ENCODE measurements around the gene DEK. TPM values are rescaled to one million over a fixed set of nuclear protein-coding genes. Genes with fewer than 3 reads are reported as not detected.
A peak's percentile ranks its signal among the peaks of the same experiment; 100 is the strongest.
"Not testable (repeated sequence)": the region's sequence is repeated elsewhere in the genome, so short reads cannot be mapped to it uniquely, and the experiment has no call there.

DEK gene, protein sequence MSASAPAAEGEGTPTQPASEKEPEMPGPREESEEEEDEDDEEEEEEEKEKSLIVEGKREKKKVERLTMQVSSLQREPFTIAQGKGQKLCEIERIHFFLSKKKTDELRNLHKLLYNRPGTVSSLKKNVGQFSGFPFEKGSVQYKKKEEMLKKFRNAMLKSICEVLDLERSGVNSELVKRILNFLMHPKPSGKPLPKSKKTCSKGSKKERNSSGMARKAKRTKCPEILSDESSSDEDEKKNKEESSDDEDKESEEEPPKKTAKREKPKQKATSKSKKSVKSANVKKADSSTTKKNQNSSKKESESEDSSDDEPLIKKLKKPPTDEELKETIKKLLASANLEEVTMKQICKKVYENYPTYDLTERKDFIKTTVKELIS
- polyA plus RNA-seq (ENCODE audit: low read depth in 6 of 6): 10 to 100 TPM; 32.5 to 61.2 (median 52.2) TPM

DNA sequence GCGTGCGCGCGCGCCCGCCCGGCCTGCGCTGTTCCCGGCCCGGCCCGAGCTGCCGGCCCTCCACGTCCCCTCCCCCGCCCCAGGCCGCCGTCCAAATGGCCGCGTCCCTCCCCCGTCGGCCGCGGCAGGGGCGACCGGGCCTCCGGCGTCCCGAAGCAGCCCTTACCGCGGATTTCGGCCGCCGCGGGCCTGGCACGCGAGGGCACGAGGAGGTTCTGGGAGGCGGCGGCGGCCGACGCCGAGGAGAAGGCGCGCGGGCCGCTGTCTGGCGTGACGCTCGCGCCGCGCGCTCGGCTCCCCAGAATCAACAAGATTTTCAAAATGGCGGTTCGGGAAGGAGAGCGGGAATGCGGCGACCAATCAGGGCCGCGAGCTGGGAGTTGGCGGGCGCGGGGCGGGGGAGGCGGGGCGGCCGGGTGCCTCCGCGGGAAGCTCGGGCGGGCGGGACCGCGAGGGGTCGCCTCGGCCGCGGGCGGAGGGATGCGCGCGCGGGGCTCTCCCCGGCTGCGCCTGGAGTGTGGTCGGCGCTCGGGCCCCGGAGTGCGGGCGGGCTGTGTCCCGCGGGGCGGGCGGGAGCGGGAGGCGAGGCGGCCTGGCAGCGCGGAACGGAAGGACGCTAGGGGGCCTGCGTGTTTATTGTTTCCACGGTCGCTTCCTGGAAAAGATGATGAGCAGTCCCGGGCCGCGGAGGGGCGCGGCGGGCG is at the start of gene DEK:
Gene DEK (minus strand): TSS at position 312 of the 704 bp plus-strand sequence. CDS start 543 bp downstream, outside the sequence.
- ATAC-seq (ENCODE audit: low read depth in 2 of 2) (peak; percentile 61 to 67), DNase-seq (peak; percentile 67)
- no peaks in the 10 kb centered on the region for H3K9me3 Mint-ChIP-seq
- H3K4me3 Mint-ChIP-seq: peak within 1 kb of the TSS; percentile 92 to 98 (median 97)
- H3K36me3 Mint-ChIP-seq: no peaks in the 10 kb centered on the region
- H3K4me1 Mint-ChIP-seq: peaks cover 38 to 50% (median 49%) of the 10 kb centered on the region in 3 donors
- peak within 1 kb of the TSS; percentile 92 to 97 (median 96) for H3K27ac Mint-ChIP-seq
- no peaks in the 10 kb centered on the region for H3K27me3 Mint-ChIP-seq

DNA sequence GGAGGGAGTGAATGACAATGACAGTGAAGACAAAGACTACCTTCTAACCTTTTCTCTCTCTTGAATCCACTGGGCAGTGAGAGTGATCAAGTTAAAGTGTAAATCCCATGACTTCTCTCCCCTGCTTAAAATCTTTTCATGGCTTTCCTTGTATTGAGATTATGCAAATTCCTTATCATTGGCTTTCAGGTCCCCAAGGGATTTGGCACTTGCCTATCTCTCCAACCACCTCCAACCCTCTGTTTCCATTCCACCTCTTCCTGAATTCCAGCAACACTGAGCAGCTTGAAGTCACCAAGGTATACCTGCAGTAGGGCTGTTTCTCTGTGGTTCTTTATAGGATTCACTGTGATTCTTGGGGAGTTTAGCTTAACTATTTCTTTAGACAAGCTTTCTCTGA is 48.0 kb upstream of the DEK start:
- H3K27me3 Mint-ChIP-seq: peaks cover 0 to 12% (median 7%) of the 10 kb centered on the region in 3 donors
- no peak overlapping the region for H3K4me3 Mint-ChIP-seq
- DNase-seq (no peak), ATAC-seq (ENCODE audit: low read depth in 2 of 2) (no peak)
- no peaks in the 10 kb centered on the region for H3K4me1 Mint-ChIP-seq
- peaks cover 0 to 7% (median 3%) of the 10 kb centered on the region in 7 donors for H3K9me3 Mint-ChIP-seq
- peak overlapping the region in 1 of 6 donors; percentile 6 for H3K27ac Mint-ChIP-seq
- peaks cover 0 to 10% of the 10 kb centered on the region in 2 donors for H3K36me3 Mint-ChIP-seq

DNA sequence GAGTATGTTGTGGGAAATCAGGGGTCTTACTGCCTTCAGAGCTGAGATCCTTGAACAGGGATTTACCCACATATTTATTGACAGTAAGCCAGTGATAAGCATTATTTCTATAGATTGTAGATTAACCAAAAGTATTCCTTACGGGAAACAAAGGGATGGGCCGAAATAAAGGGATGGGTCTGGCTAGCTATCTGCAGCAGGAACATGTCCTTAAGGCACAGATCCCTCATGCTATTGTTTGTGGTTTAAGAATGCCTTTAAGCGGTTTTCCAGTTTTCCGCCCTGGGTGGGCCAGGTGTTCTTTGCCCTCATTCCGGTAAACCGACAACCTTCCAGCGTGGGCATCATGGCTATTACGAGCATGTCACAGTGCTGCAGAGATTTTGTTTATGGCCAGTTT is 45.7 kb upstream of the DEK start:
- Mint-ChIP-seq H3K27me3 (peaks cover 0 to 12% (median 7%) of the 10 kb centered on the region in 3 donors), H3K36me3 (peaks cover 0 to 10% of the 10 kb centered on the region in 2 donors)
- H3K4me3 Mint-ChIP-seq; ATAC-seq (ENCODE audit: low read depth in 2 of 2); DNase-seq; H3K9me3 Mint-ChIP-seq; H3K4me1 Mint-ChIP-seq; H3K27ac Mint-ChIP-seq: not testable (repeated sequence)

DNA sequence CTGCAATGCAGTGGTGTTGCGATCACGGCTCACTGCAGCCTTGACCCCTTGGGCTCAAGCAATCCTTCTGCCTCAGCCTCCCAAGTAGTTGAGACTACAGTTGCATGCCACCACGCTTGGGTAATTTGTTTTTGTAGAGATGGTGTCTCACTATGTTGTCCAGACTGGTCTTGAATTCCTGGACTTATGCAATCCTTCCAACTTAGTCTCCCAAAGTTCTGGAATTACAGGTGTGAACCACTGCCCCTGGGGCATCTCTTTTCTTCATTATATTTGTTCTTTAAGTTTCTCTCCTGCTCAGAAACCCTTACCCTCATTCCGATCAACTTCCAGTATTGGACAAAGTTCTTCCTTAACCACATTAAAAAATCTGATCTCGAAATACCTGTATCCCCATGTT is 44.7 kb upstream of the DEK start:
- DNase-seq (no peak), ATAC-seq (ENCODE audit: low read depth in 2 of 2) (no peak)
- H3K27me3 Mint-ChIP-seq: peaks cover 0 to 12% (median 7%) of the 10 kb centered on the region in 3 donors
- no peak overlapping the region for H3K4me3 Mint-ChIP-seq
- no peak overlapping the region for H3K27ac Mint-ChIP-seq
- H3K9me3 Mint-ChIP-seq: peaks cover 0 to 7% (median 3%) of the 10 kb centered on the region in 7 donors
- H3K36me3 Mint-ChIP-seq: peaks cover 0 to 10% of the 10 kb centered on the region in 2 donors
- no peaks in the 10 kb centered on the region for H3K4me1 Mint-ChIP-seq

DNA sequence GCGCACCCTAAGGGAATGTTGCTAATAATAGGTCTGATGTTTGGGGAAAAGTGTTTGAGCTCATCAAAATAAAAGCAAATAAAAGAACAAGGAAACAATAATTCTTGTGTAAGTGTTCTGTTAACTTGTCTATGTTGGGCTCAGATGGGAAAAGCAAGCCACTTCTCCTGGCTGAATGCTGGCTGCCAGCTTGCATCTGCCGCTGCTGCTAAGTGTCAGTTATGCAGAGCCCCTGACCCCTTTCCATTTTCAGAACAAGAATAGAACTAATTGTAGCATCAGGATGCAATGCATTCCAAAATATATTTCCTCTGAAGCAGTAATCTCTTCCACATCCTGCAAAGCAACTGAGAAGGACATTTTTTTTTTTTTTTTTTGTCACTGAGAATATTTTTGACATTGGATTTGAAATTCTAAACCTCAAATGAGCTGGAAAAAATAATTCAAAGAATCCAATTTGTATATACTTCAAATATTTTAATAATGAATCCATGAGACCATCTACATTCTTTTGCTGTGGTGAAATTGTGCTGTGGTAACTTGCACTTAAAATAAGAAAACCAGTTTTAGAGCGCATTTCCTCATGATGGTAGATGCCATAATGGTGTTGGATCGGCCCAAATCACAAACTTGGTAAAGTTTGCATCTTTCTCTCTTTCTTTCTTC is 43.9 kb upstream of the DEK start:
- H3K27ac Mint-ChIP-seq: no peak overlapping the region
- H3K27me3 Mint-ChIP-seq: peaks cover 0 to 12% (median 7%) of the 10 kb centered on the region in 3 donors
- H3K4me1 Mint-ChIP-seq: no peaks in the 10 kb centered on the region
- H3K4me3 Mint-ChIP-seq: no peak overlapping the region
- H3K9me3 Mint-ChIP-seq: peaks cover 0 to 7% (median 3%) of the 10 kb centered on the region in 7 donors
- DNase-seq (no peak), ATAC-seq (ENCODE audit: low read depth in 2 of 2) (no peak)
- peaks cover 0 to 10% of the 10 kb centered on the region in 2 donors for H3K36me3 Mint-ChIP-seq

DNA sequence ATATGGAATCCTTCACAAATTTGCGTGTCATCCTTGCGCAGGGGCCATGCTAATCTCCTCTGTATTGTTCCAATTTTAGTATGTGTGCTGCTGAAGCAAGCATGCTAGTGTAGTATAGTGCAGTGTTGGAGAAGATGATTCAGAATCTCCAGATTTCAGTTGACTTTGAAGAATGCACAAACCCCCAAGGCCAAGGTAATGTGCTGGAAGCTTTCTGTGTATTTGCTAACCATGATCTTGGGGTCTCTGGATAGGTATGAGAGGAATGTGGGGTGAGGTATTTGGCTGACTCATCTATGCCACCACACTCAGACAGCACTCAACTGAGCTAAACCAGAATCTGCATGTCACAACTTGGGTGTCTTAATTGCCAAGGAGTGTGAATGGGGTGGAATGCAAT is 42.6 kb upstream of the DEK start:
- no peaks in the 10 kb centered on the region for H3K4me1 Mint-ChIP-seq

DNA sequence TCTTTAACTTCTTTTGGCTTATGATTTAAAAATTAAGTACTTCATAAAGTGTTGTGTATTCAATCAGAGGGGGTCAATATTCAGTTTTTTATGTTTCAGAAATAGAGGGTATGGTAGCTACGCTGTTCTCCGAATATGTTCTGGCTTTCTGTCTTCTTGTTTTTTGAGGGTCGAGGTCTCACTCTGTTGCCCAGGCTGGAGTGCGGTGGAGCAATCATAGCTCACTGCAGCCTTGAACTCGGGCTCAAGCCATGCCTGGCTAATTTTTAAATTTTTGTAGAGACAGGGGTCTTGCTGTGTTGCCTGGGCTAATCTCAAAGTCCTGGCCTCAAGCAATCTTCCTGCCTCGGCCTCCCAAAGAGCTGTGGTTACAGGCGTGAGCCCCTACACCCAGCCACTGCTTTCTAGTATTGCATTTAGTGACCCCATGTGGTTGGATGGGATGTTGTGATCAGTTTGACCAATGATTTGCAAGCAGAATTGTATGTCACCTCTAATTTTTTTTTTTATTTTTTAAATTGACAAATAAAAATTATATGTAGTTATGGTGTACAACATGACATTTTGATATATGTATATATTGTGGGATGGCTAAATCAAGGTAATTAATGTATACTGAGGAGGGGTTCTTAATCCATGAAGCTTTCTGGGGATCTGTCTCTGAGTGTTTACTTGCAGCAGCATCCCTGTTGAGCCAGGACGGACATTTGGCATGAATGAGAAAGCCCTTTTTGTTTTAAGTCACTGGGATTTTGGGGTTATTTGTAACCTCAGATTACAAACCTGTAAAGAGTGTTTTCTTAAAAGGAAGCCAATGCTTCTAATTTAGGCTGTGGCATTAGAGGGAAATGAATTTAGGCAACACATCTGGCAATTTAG is 38.5 kb upstream of the DEK start:
- Mint-ChIP-seq H3K36me3 (no peaks in the 10 kb centered on the region), H3K4me3 (no peak overlapping the region), H3K27me3 (no peaks in the 10 kb centered on the region), H3K4me1 (no peaks in the 10 kb centered on the region), H3K27ac (peak overlapping the region in 1 of 6 donors; percentile 27), H3K9me3 (no peaks in the 10 kb centered on the region)
- no peak for ATAC-seq (ENCODE audit: low read depth in 2 of 2)
- DNase-seq: no peak

More for the DNA sequence above, 42.6 kb upstream of the DEK start:
- DNase-seq: no peak
- no peak for ATAC-seq (ENCODE audit: low read depth in 2 of 2)
- peaks cover 0 to 12% (median 7%) of the 10 kb centered on the region in 3 donors for H3K27me3 Mint-ChIP-seq
- no peak overlapping the region for H3K27ac Mint-ChIP-seq
- peaks cover 0 to 10% of the 10 kb centered on the region in 2 donors for H3K36me3 Mint-ChIP-seq
- peaks cover 0 to 7% (median 3%) of the 10 kb centered on the region in 7 donors for H3K9me3 Mint-ChIP-seq
- no peak overlapping the region for H3K4me3 Mint-ChIP-seq

DNA sequence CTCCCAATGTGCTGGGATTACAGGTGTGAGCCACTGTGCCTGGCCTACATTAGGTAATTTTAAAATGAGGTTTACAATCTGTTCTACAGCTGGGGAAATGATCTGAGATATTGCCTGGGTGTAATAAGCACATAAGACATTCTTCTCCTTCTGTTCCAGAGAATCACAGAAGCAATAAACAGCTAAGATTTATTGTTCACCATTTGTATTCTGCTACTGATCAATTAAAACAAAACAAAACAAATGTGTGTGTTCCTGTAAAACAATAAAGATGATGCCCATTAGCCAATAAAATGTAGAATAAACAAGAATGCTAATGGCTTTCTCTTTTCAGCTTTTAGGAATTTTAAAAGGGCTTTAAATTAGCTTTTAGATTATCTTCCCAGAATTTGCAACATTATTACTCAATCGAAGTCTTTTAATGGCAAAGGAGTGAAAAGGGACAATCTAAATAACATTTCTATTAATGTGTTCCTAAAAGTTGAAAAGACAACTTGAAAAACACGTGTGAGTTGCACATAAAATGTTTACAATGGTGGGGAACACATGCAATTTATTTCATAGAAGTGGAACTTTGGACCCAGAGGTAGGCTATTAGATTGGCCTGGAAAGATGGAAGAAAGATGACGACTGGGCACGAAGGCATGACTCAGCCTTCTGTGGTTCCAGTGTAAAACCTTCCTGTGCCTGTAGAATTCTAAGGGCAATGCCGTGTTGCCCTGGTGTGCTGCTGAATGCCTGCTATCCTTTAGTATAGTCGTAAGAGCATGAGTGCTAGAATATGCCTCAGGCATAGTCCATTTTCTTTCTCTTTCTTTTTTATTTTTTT is 29.0 kb upstream of the DEK start:
- H3K4me1 Mint-ChIP-seq: no peaks in the 10 kb centered on the region
- peak overlapping the region in 1 of 6 donors; percentile 35 for H3K27ac Mint-ChIP-seq
- no peaks in the 10 kb centered on the region for H3K9me3 Mint-ChIP-seq
- no peak for ATAC-seq (ENCODE audit: low read depth in 2 of 2)
- H3K4me3 Mint-ChIP-seq: no peak overlapping the region
- no peak for DNase-seq
- H3K36me3 Mint-ChIP-seq: no peaks in the 10 kb centered on the region
- peaks cover 4 to 7% (median 4%) of the 10 kb centered on the region in 3 donors for H3K27me3 Mint-ChIP-seq

DNA sequence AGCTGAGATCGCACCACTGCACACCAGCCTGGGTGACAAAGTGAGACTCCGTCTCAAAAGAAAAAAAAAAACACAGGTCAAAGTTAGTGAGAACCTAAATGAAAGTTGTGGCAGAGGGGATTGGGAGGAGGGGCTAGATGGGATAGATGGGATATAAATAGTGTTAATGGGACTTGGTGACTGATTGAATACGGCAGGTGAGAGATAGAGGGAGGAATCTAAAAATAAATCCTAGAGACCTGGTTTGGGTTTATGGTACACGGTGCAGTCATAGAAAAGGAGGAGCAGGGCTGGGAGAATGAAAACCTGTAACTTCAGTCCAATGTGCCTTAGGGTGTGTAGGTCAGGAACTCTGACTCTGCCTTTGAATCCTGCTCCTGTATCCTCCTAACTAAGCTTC is 25.0 kb upstream of the DEK start:
- Mint-ChIP-seq H3K36me3 (no peaks in the 10 kb centered on the region), H3K4me1 (no peaks in the 10 kb centered on the region), H3K9me3 (no peaks in the 10 kb centered on the region), H3K27ac (no peak overlapping the region), H3K27me3 (peaks cover 4 to 17% (median 13%) of the 10 kb centered on the region in 3 donors), H3K4me3 (no peak overlapping the region)
- ATAC-seq (ENCODE audit: low read depth in 2 of 2) (no peak), DNase-seq (no peak)

DNA sequence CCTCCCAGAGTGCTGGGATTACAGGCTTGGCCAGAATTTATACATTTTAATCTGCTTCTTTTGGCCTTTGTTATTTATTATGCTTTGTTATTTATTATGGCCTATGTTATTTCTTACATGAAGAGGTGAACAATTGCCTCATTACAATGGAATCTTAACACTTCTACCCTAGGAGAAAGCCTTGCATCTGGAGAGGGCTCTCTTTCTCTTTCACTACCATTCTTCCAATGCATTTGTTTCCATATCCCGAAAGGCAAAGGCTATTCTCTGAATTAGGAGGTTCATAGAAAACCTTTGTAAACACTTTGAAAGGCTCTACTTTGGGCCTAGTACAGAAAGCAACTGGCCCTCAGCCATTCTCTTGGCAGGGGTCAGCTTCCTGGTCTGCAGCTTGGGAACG is 19.9 kb upstream of the DEK start:
- Mint-ChIP-seq H3K27ac (peak overlapping the region in 1 of 6 donors; percentile 46), H3K36me3 (no peaks in the 10 kb centered on the region), H3K9me3 (no peaks in the 10 kb centered on the region), H3K4me3 (no peak overlapping the region), H3K4me1 (no peaks in the 10 kb centered on the region), H3K27me3 (peaks cover 25 to 40% (median 30%) of the 10 kb centered on the region in 3 donors)
- ATAC-seq (ENCODE audit: low read depth in 2 of 2) (no peak), DNase-seq (no peak)

DNA sequence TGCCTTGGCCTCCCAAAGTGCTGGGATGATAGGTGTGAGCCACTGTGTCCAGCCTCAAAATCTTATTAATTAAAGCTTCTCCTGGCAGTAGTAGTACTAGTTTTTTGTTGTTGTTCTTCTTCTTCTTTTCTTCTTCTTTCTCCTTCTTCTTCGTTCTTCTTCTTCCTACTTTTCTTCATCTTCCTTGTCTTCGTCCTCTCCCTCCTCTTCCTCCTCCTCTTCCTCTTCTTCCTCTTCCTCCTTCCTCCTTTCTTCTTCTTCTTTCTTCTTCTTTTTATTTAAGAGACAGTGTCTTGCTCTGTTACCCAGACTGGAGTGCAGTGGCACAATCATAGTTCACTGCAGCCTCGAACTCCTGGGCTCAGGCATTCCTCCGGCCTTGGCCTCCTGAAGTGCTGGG is 17.2 kb upstream of the DEK start:
- Mint-ChIP-seq H3K27me3 (peaks cover 43 to 44% (median 43%) of the 10 kb centered on the region in 3 donors), H3K4me3 (no peak overlapping the region), H3K4me1 (peaks cover 4 to 14% (median 9%) of the 10 kb centered on the region in 3 donors), H3K27ac (no peak overlapping the region), H3K9me3 (no peaks in the 10 kb centered on the region), H3K36me3 (no peaks in the 10 kb centered on the region)
- DNase-seq: no peak
- no peak for ATAC-seq (ENCODE audit: low read depth in 2 of 2)

DNA sequence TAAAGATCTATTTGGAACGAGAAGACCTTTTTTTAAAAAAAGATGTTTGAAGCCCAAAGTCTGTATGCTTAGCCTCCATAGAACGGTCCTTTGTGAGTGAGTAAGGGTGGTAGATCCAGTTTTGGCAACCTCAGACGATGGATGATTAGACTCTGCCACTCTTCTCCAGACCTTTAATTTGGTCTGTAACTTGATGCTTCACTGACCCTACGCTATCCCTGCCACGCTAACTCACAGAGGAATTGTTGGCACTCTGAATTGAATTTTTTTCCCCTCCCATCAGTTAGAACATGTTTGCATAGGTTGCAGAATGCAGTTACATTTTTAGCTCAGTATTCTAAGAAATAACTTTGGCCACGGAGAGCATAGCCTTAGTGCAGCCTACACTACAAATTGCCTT is 15.8 kb upstream of the DEK start:
- H3K9me3 Mint-ChIP-seq: no peaks in the 10 kb centered on the region
- no peak overlapping the region for H3K27ac Mint-ChIP-seq
- H3K27me3 Mint-ChIP-seq: peaks cover 56 to 58% (median 58%) of the 10 kb centered on the region in 3 donors
- DNase-seq (no peak), ATAC-seq (ENCODE audit: low read depth in 2 of 2) (no peak)
- H3K36me3 Mint-ChIP-seq: no peaks in the 10 kb centered on the region
- H3K4me3 Mint-ChIP-seq: no peak overlapping the region
- H3K4me1 Mint-ChIP-seq: peaks cover 4 to 15% (median 9%) of the 10 kb centered on the region in 3 donors

All from naive B cell (primary cell).